Measurements from ENCODE around the gene SLX4IP.

The SLX4IP gene

DNA sequence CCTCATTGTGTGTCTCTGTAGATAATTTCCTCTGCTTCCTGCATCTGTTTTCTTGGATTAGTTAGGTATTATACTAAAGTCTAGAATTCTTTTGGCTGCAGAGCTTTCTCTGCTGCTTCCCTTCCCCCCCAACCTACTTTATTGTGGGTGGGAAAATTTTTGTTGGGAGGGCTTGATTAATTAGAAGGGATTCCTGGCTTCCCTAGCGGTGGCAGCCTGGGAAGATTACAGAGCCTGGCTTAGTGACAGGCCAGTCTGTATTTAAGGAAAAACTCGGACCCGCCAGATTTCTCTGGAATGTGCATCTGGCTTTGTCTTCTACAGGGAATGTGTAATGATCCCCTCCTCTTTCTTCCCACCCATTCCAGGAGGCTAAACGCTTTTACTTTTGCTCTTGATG lies 31.2 kb downstream of the SLX4IP start:
- no peak for DNase-seq (ENCODE audit: low spot score)

- no peak for DNase-seq (ENCODE audit: low spot score)
Measured at GRCh38 chr20:10466855-10467254, 31.8 kb downstream of the SLX4IP start.

DNA sequence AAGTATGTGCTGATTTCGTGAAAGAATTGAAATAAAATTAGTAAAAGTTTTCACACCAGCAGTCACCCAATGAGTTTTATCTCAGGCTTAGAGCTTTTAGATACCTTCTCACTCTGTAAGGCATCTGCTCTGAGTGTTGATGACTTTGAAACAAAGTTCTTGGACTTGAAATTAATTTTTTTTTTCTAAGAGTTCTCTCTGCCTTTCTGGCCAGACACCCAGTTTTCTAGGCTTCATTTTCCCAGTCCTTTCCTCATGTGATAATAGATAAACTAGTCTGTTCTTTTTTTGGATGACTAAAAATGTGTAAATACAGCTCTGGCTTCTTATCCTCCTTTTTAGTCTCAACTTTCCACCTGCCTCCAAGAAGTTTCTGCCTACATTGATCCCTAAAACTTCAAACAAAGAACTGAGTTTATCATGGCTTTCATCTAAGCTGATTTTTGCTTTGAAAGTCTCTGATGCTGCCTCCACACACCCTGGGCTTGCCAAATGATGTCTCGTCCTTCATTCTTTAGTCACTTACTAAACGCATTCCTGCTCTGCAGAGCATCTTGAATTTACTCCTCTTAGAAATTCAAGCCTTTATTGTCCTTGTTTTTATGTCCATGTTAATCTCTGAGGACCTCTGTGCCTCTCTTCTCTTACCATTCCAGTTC lies 32.7 kb downstream of the SLX4IP start:
- DNase-seq (ENCODE audit: low spot score), result no peak

DNA sequence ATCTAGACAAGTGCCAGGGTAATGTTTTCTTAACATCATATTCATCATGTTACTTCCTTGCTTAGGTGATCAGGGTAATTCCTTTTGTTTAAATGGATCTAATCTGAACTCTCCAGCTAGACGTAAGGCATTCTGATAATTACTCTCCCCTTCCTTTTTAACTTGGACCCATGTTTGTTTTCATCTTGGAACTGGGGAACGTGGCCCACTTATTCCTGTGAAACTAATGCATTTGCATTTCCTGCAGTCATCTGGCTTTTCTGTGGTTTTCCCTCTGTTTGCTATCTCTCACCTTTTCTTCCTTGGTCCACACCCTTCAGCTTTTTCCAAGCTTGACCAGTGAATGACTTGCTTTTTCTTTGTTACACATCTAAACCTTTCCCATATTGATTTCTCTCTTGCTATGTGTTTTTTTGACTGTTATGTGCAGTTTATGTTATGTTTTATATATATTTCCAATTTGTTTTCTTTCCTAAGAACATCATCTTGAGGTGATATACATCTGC lies 33.3 kb downstream of the SLX4IP start:
- DNase-seq (ENCODE audit: low spot score), result no peak

DNA sequence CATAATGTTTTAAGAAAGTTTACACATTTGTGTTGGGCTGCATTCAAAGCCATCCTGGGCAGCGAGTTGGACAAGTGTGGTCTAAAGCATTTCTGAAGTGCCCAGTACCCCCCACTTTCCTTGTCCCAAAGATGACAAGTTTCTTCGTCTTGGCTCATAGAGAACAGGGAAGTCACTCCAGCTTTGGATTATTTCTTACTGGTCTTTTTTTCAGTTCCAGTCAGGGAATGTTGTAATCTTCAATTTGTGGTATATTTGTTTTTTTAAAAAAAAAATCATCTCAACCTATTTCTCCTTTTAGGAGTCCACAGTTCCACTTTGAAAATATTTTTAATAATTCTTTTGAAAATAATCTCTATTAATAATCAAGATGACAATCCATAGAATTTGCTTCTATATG lies 34.0 kb downstream of the SLX4IP start:
- no peak for DNase-seq (ENCODE audit: low spot score)

DNA sequence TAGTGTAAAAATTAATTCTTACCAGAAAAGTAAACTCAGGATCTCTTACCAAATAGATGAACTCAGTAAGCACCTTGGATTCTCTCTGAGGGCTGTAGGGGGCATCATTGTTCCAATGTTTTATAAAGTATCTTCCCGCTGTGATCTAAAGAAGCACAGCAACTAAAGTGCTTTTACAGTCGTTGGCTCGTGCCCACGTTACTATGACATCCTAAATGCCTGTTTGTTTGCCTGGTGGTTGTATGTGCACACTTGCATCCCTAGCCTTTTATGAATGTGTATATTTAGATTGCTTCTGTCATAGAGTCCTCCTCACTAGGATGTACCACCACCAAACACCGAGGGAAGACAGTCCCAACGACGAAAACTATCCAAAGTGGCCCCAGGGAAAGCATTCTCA lies 34.5 kb downstream of the SLX4IP start:
- DNase-seq (ENCODE audit: low spot score), result peak; percentile 65

DNA sequence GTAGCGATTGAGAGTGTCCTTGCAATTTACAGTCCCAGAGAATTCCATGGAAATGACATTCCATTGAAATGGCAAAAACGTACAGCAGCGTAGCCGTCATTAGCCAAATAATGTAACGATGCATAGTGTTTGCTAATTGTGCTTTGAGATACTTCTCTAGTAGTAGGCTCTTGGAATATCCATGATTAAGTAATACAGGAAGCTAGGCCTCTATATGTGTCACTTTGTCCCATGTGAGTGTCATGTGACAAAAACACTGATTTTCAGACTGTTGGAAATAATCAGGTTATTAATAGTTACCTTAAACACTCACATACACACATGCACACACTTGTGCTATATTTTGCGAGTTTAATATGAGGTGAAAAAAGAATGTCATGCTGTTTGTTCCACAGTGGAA lies 35.2 kb downstream of the SLX4IP start:
- no peak for DNase-seq (ENCODE audit: low spot score)

DNA sequence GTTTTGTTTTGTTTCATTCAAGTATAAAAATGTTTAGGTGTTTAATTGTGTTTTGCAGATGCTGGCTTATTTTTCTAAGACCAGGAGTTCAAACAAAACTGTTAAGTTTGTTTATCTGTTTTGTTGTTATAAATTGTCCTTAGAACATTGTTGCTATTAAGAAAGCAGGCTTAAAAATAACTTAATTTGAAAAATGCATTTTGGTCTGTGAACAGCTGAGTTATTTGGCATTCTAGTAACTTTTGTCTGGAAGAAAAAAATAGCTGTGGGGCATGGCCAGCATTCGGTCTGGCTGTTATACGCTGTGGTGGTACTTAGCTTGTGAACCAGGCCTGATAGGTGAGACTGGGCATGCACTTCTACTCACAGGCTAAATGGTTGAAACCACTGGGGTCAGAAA lies 37.8 kb downstream of the SLX4IP start:
- no peak for DNase-seq (ENCODE audit: low spot score)

DNA sequence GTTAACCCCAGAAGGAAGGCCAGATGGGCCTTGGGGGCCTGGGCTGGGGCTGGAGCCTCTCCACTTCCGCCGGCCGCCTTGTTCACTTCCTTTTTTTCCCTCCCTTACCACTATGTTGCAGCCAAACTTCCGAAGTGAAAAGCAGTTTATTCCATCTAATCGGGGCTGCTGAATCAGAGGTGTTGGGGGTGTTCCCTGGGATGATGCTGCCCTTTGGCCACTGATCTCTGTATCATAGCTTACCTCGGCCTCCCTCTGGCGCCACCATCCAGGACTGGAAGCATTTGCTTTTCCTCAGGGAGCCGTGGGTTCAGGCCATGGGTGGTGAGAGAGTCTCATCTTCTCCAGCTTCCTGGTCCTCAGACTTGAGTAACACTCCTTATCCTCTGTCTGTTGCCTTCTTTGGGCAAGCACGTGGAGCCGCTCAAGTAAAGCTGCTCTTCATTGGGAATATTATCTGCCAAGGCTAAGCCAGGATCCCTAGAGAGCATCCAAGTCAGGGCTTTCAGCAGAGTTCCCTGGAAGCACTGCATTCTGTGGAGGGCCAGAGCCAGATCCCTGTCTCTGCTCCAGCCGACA lies 39.6 kb downstream of the SLX4IP start:
- no peak for DNase-seq (ENCODE audit: low spot score)

- DNase-seq (ENCODE audit: low spot score), result no peak
Measured at GRCh38 chr20:10475225-10475624, 40.1 kb downstream of the SLX4IP start.

DNA sequence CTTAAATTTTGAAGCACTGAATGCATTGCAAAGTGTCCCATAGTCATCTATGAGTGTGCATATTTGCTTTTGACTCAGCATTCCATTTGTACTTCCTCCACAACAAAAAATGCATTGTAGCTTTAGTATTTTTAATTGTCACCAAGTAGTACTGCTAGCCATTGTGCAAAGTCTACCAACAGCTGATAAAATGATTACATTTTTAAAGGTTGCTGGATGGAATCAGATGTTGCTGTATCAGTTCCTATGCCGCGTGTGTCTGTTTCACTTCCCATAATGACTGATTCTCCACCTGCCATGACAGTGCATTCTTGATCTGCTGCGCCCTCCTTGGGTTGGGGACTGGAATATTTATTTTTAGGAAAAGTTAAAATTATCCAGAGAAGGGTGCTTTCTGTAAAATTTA lies 41.2 kb downstream of the SLX4IP start:
- no peak for DNase-seq (ENCODE audit: low spot score)

DNA sequence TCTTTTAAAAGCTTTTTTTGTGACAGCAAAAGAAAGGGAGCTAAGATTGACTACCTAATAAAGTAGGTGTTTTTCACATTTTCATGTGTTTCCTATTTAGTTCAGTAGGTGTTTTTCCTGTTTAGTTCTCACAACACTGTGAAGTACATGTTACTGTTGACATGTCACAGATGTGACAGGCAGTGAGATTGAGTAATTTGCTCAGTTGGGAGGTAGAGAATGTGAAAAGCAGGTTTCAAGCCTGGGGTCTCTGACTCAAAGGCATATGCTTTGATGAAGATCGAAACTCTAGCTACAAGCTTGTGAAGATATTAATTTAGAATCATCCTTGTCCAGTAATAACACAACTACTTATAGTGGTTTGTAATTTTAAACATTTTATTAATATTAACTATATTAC lies 43.1 kb downstream of the SLX4IP start:
- DNase-seq (ENCODE audit: low spot score), result no peak

DNA sequence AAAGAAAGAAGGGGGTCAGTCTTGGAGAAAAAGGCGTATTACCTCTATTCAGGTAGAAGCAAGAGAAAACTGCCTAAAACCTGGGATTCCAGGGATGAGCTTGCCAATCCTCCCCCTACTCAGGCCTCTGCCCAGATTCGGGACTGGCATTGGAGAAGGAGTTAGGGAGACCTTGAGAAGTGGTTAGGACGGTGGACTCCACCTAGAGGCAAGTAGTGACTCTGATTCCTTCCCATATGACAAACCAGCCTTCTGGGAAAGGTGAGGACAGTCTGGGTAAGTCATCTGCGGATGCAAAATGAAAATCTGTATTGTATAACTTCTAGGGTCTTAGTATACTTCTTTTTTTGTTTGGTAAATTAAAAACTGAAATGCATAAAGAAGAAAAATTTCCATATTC lies 43.8 kb downstream of the SLX4IP start:
- no peak for DNase-seq (ENCODE audit: low spot score)

DNA sequence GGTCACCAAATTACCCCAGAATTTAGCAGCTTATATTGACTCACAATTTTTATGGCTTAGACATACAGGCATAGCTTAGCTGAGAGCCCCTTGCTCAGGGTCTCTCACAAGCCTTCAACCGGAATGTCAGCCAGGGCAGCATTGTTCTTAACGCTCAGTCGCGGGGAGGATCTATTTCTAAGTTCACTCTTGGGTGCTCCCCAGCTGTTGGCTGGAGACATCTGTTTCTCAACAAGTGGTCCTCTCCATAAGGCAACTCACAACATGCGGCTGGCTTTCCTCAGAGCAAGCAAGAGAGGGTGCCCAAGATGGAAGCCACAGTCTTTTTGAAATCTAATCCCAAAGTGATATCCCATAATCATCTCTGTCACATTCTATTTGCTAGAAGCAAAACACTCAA lies 46.6 kb downstream of the SLX4IP start:
- DNase-seq (ENCODE audit: low spot score), result no peak

GRCh38 chr20:10483691-10484090 lies 48.6 kb downstream of the SLX4IP start:
- no peak for DNase-seq (ENCODE audit: low spot score)

DNA sequence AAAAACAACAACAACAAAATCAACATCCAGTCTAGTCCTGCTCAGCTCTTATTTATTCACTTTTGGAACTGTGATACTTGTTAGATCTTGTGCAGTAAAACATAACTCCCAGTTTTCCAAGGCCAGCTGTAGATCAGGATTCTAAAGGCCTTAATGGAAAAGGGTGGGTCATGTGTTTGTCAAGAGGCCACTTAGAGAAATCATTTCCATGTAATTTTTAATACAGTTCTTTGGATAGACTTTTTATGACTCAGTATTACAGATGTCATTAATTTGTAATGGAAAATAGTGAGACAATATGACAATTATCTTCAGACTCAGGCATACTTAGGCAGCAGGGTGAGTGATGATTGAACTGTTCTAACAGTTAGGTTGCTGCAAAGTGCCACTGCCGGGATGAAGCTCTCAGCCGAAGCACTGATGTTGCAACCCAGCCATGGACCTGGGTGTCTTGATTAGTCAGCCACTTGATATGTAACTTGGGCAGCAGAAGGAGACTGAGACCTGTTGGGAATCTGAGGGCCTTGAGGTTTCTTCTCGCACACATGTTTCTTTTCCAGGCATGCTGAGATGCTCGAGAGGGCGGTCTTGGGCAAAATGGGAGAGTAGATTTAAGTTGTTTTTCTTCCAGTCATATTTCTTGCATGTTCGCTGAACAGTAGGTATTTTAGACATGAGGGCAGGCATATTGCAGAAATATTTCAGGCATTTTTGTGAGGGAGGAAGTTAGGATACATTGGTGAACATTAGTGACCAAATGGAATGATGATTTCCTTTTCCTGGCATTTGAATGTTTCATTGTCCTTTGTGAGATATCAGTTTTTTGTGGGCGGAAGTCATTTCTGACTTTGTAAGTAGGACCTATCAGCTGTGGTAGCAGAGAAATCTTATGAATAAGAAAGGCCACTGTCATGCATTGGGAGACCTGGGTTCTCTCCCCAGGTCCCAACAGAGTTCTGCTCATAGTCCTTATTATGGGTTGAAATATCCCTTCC lies 52.3 kb downstream of the SLX4IP start:
- no peak for DNase-seq (ENCODE audit: low spot score)

GRCh38 chr20:10488534-10488933 lies 53.4 kb downstream of the SLX4IP start:
- DNase-seq (ENCODE audit: low spot score), result no peak

- DNase-seq (ENCODE audit: low spot score), result no peak
Measured at GRCh38 chr20:10489853-10490252, 54.7 kb downstream of the SLX4IP start.

- DNase-seq (ENCODE audit: low spot score), result no peak
Measured at GRCh38 chr20:10490257-10490656, 55.2 kb downstream of the SLX4IP start.

- no peak for DNase-seq (ENCODE audit: low spot score)
Measured at GRCh38 chr20:10490706-10491105, 55.6 kb downstream of the SLX4IP start.

DNA sequence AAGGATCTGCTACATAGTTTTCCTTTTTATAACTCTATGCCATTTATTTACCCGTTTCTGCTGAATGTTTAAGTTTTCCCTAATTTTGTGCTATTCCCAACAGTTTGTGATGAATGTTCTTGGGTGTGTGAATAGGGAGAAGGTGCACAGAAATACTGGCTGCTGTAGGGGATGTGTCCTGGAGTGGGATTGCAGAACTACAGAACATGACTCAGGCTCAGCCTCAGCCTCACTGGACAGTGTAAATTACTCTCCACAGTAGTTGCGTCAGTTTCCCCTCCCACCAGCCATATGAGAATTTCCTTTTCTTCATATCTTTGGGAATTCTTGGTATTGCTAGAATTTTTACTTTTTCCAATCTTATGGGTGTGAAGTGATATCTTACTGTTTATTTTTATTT lies 57.0 kb downstream of the SLX4IP start:
- DNase-seq (ENCODE audit: low spot score), result no peak

DNA sequence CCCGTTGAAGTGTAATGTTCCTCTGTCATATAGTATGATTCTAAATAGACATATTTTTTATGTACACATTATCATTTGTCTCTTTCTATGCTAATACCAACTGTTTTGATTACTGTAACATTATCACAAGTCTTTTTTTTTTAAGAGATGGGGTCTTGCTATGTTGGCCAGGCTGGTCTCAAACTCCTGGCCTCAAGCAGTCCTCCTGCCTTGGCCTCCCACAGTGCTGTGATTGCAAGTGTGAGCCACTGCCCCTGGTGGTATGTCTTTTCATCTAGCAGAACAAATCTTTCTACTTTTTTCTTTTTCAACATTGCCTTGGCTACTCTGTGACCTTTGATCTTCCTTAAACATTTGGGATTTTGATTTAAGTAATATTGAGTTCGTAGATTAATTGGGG lies 57.7 kb downstream of the SLX4IP start:
- no peak for DNase-seq (ENCODE audit: low spot score)

DNA sequence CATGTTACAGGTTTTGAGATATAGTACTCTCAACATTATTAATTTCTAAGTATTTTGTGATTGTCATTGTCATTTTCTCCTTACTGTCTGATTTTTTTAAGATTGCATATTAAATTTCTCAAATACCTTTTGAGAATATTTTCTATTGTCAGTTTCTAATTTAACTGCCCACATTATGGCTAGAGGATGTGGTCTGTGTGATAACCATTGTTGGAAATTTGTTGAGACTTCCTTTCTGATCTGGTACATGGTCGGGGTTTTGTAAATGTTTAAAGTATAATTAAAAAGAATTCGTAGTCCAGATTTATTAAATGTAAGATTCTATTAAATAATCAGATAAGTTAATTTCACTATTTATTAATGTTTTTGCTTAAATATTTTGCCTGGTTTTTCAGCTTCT lies 60.1 kb downstream of the SLX4IP start:
- DNase-seq (ENCODE audit: low spot score), result no peak

Measured in AG08396 (cell line).